ENCODE results near the gene NIPAL1.

DNA sequence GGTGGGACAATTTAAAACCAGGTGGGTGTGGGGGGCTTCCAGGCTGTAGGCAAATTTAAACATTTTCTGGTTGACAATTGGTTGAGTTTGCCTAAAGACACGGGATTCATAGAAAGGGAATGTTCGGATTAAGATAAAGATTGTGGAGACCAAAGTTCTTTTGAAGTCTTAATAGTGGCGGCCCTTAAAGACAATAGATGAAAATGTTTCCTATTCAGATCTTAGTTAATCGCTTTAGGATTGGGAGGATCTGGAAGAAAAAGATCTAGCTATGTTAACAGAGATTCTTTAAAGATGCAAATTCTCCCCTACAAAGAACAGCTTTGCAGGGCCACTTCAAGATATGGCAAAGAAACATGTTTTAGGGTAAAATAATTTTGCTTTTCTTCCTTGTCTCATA lies 4.8 kb upstream of the NIPAL1 start:
- no peak for TF ChIP-seq POLR2A (IDR thresholded peaks at IDR 0.05)
- TF ChIP-seq, protein P1, sequence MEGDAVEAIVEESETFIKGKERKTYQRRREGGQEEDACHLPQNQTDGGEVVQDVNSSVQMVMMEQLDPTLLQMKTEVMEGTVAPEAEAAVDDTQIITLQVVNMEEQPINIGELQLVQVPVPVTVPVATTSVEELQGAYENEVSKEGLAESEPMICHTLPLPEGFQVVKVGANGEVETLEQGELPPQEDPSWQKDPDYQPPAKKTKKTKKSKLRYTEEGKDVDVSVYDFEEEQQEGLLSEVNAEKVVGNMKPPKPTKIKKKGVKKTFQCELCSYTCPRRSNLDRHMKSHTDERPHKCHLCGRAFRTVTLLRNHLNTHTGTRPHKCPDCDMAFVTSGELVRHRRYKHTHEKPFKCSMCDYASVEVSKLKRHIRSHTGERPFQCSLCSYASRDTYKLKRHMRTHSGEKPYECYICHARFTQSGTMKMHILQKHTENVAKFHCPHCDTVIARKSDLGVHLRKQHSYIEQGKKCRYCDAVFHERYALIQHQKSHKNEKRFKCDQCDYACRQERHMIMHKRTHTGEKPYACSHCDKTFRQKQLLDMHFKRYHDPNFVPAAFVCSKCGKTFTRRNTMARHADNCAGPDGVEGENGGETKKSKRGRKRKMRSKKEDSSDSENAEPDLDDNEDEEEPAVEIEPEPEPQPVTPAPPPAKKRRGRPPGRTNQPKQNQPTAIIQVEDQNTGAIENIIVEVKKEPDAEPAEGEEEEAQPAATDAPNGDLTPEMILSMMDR (IDR thresholded peaks at IDR 0.05) = no peak

All from esophagus squamous epithelium (tissue), 4 donors.